Measurements from ENCODE around the gene NTPCR. TPM values are rescaled to one million over a fixed set of nuclear protein-coding genes. Genes with fewer than 3 reads are reported as not detected.
A peak's percentile ranks its signal among the peaks of the same experiment; 100 is the strongest.

The NTPCR gene
- total and polyA plus RNA-seq, 2 donors (not counting 3 experiments of a cell fraction or from before 2014, with no cell fraction given), result 13.2 to 35.3 TPM

DNA sequence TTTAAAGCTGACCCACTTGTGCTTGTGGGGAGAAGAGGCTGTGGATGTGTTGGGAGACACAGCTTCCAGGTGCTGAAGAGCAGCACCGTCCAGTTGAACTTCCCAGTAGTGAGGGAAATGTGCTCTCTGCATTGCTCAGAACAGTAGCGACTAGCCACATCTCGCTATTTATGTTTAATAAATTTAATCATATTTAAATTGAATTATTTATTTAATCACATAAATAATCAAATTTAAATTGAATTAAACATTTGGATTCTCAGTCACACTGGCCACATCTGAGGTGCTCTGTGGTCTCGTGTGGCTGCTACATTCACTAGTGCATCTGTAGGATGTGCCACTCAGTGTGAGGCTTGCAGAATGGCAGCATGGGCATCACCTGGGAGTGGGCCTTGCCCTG lies 20.1 kb downstream of the NTPCR start:
- ChIA-PET CTCF (no interaction called here), POLR2A (no interaction called here)
- Histone ChIP-seq H3K9me1 (replicated peaks; ENCODE audit: control insufficient read depth, extremely low read depth, insufficient read depth, low read length) (no peaks in the 10 kb centered on the region), H3K79me2 (ENCODE audit: control insufficient read depth, insufficient read depth, low read length) (no peaks in the 10 kb centered on the region), H3K4me3 (replicated peaks in 1 of 3; ENCODE audit: insufficient read depth in 1 of 3, low read depth in 1 of 3, low read length in 3 of 3) (no peak overlapping the region), H3K9ac (replicated peaks; ENCODE audit: extremely low read depth, insufficient read depth, low read length) (no peak overlapping the region), H2AFZ (ENCODE audit: low read depth, low read length) (no peak overlapping the region), H3K9me3 (replicated peaks; ENCODE audit: control insufficient read depth, insufficient read depth, low read length) (no peaks in the 10 kb centered on the region), H3K36me3 (ENCODE audit: control insufficient read depth in 2 of 2, extremely low read depth in 1 of 2, insufficient read depth in 2 of 2, low read length in 2 of 2) (peaks cover 2 to 3% of the 10 kb centered on the region in 2 experiments), H4K20me1 (replicated peaks; ENCODE audit: control insufficient read depth, extremely low read depth, insufficient read depth, low read length) (no peaks in the 10 kb centered on the region), H3K4me2 (ENCODE audit: insufficient read depth, low read length) (no peak overlapping the region), H3K27ac (ENCODE audit: insufficient read depth, low read depth, low read length) (no peak overlapping the region), H3K4me1 (ENCODE audit: control insufficient read depth, extremely low read depth, insufficient read depth, low read length) (peaks cover 2% of the 10 kb centered on the region), H3K27me3 (ENCODE audit: control insufficient read depth in 2 of 2, insufficient read depth in 2 of 2, low read length in 2 of 2) (no peaks in the 10 kb centered on the region)
- FAIRE-seq, result no peak
- intact Hi-C loops (cut with micrococcal nuclease), result no loop called here
- dilution Hi-C loops (cut with MboI; ENCODE audit: extremely low pct_ligation_motif_present, low sequenced_read_pairs), result no loop called here
- TF ChIP-seq JUN (IDR thresholded peaks at IDR 0.05; ENCODE audit: borderline replicate concordance, insufficient read depth, insufficient read length, low read depth) (no peak), FOS (IDR thresholded peaks at IDR 0.05; ENCODE audit: borderline replicate concordance, insufficient read depth, low read length) (no peak), POLR2A (IDR thresholded peaks at IDR 0.05; ENCODE audit: low read depth, low read length) (no peak), POLR2AphosphoS5 (IDR thresholded peaks at IDR 0.05; ENCODE audit: insufficient read depth, low read depth, low read length) (no peak), MYC (IDR thresholded peaks at IDR 0.05; ENCODE audit: low read depth, low read length) (no peak)
- no TSS peak for BruUV-seq (replicated peaks)
- DNase-seq (ENCODE audit: low read depth, low spot score), result no peak

DNA sequence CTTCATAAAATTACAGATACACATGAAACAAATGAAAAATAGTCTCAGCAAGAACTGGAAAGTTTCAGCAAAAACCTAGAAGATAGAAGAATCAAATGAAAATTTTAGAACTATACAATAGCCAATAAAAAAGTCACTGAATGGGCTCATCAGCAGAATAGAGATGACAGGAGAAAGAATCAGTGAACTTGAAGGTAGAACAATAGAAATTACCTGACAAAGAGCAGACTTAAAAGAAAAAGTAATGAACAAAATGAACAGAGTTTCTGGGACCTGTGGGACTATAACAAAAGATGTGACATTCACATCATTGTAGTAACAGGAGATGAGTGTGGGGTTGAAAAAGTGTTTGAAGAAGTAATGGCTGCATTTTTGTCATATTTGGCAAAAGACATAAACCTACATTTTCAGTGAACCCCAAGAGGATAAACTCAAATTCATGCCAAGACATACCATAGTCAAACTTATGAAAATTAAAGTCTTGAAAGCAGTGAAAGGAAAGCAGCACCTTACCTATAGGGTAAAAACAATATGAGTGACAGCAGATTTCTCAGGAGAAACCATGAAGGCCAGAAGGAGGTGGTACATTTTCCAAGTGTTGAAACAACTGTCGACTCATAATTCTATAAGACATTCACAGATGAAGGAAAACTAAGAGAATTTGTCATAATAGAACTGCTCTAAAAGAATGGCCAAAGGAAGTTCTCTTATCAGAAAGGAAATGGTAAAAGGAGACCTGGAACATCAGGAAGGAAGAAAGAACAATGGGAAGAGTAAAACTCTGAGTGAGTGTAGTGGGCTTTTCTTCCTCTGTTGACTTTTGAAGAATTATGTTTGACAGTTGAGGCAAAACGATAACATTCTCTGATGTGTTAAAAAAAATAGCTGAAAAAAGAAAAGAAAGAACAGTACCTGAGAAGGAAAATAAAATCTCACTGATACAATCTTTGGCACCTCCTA lies 23.5 kb downstream of the NTPCR start:
- Histone ChIP-seq H3K4me3 (replicated peaks in 1 of 3; ENCODE audit: insufficient read depth in 1 of 3, low read depth in 1 of 3, low read length in 3 of 3) (no peak overlapping the region), H3K9me1 (replicated peaks; ENCODE audit: control insufficient read depth, extremely low read depth, insufficient read depth, low read length) (no peaks in the 10 kb centered on the region), H3K4me2 (ENCODE audit: insufficient read depth, low read length) (no peak overlapping the region), H3K36me3 (ENCODE audit: control insufficient read depth in 2 of 2, extremely low read depth in 1 of 2, insufficient read depth in 2 of 2, low read length in 2 of 2) (peaks cover 3% of the 10 kb centered on the region in 2 experiments), H3K27ac (ENCODE audit: insufficient read depth, low read depth, low read length) (no peak overlapping the region), H3K27me3 (ENCODE audit: control insufficient read depth in 2 of 2, insufficient read depth in 2 of 2, low read length in 2 of 2) (no peaks in the 10 kb centered on the region), H3K4me1 (ENCODE audit: control insufficient read depth, extremely low read depth, insufficient read depth, low read length) (peaks cover 2% of the 10 kb centered on the region), H3K9ac (replicated peaks; ENCODE audit: extremely low read depth, insufficient read depth, low read length) (no peak overlapping the region), H3K9me3 (replicated peaks; ENCODE audit: control insufficient read depth, insufficient read depth, low read length) (no peaks in the 10 kb centered on the region), H3K79me2 (ENCODE audit: control insufficient read depth, insufficient read depth, low read length) (no peaks in the 10 kb centered on the region), H2AFZ (ENCODE audit: low read depth, low read length) (no peak overlapping the region), H4K20me1 (replicated peaks; ENCODE audit: control insufficient read depth, extremely low read depth, insufficient read depth, low read length) (no peaks in the 10 kb centered on the region)
- dilution Hi-C loops (cut with MboI; ENCODE audit: extremely low pct_ligation_motif_present, low sequenced_read_pairs) (no loop called here), intact Hi-C loops (cut with micrococcal nuclease) (loop anchor here (1.0 kb wide), 1 partner anchor 290 kb away; no protein-coding TSS in a partner anchor)
- ChIA-PET CTCF (interaction anchor here (0.7 kb wide), 1 partner anchor 13 kb away, joined by 3 read pairs; no protein-coding TSS in a partner anchor), POLR2A (no interaction called here)
- peak; percentile 83 for FAIRE-seq
- TF ChIP-seq, protein P1, sequence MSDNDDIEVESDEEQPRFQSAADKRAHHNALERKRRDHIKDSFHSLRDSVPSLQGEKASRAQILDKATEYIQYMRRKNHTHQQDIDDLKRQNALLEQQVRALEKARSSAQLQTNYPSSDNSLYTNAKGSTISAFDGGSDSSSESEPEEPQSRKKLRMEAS (IDR thresholded peaks at IDR 0.05; ENCODE audit: insufficient read depth, insufficient read length), result no peak
- TF ChIP-seq MYC (IDR thresholded peaks at IDR 0.05; ENCODE audit: low read depth, low read length), result no peak
- TF ChIP-seq POLR2A (IDR thresholded peaks at IDR 0.05; ENCODE audit: low read depth, low read length), result no peak
- peak; percentile 17 for TF ChIP-seq POLR2AphosphoS5 (IDR thresholded peaks at IDR 0.05; ENCODE audit: insufficient read depth, low read depth, low read length)
- TF ChIP-seq EZH2 (IDR thresholded peaks at IDR 0.05; ENCODE audit: borderline replicate concordance, low read depth, low read length, severe bottlenecking), result no peak
- TF ChIP-seq, protein P2, sequence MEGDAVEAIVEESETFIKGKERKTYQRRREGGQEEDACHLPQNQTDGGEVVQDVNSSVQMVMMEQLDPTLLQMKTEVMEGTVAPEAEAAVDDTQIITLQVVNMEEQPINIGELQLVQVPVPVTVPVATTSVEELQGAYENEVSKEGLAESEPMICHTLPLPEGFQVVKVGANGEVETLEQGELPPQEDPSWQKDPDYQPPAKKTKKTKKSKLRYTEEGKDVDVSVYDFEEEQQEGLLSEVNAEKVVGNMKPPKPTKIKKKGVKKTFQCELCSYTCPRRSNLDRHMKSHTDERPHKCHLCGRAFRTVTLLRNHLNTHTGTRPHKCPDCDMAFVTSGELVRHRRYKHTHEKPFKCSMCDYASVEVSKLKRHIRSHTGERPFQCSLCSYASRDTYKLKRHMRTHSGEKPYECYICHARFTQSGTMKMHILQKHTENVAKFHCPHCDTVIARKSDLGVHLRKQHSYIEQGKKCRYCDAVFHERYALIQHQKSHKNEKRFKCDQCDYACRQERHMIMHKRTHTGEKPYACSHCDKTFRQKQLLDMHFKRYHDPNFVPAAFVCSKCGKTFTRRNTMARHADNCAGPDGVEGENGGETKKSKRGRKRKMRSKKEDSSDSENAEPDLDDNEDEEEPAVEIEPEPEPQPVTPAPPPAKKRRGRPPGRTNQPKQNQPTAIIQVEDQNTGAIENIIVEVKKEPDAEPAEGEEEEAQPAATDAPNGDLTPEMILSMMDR (IDR thresholded peaks at IDR 0.05; ENCODE audit: extremely low read depth in 1 of 2, insufficient read depth in 1 of 2, low read depth in 1 of 2, low read length in 2 of 2), result no peak
- peak; percentile 53 for TF ChIP-seq FOS (IDR thresholded peaks at IDR 0.05; ENCODE audit: borderline replicate concordance, insufficient read depth, low read length)
- TF ChIP-seq GATA2 (IDR thresholded peaks at IDR 0.05; ENCODE audit: insufficient read depth, insufficient read length, low read depth, low read length), result peak; percentile 65
- no peak for TF ChIP-seq JUN (IDR thresholded peaks at IDR 0.05; ENCODE audit: borderline replicate concordance, insufficient read depth, insufficient read length, low read depth)
- BruUV-seq (replicated peaks), result no TSS peak
- peak; percentile 48 for DNase-seq (ENCODE audit: low read depth, low spot score)
